Stimulated activated CD4-positive, alpha-beta T cell treated with anti-CD3 and anti-CD28 coated beads, Interleukin-15, amount 100 ng/mL, for 24 hours (primary cell): ENCODE data around the gene SPG21.
"Not testable (repeated sequence)": the region's sequence is repeated elsewhere in the genome, so short reads cannot be mapped to it uniquely, and the experiment has no call there.

Experiments
- DNase-seq: peaks from one replicate; pipeline ENCODE4 v3.0.0-alpha.2; 2020

SPG21 gene, protein sequence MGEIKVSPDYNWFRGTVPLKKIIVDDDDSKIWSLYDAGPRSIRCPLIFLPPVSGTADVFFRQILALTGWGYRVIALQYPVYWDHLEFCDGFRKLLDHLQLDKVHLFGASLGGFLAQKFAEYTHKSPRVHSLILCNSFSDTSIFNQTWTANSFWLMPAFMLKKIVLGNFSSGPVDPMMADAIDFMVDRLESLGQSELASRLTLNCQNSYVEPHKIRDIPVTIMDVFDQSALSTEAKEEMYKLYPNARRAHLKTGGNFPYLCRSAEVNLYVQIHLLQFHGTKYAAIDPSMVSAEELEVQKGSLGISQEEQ

DNA sequence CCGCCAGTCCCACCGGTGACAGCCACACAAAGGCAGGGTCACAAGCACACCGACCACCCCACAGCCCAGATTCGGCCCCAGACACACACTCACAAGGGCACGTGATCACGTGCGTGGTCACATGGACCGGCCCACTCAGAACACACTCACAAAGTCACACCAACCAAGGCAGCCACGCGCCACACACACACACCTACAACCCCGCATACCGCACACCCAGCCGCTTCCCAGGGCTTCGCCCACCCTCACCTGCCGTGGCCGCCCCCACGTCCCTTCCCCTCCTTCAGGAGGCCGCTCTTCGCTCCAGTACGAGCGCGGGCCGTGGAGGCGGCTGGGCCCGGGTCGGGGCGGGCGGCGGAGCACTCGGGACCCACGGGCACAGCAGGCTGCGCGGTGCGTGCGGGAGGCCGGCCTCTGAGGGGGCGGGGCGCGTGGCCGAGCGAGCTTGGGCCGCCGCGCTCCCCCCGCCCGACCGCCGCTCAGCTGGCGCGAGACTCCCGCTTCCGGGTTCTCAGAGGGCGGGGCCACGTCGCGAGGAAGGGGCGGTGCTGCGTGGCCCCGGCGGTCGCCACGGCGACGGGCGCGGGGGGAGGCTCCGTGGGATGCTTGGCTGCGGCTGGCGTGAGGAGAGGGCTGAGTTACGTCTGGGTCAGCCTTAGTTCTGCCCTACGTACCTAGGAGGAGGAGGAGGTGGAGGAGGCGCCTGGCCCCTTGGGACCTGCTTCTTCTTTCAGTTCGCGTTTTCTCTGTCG lies at the start of gene SPG21:
Gene SPG21, minus strand, starts transcription at position 499 of the 752 bp plus-strand sequence. CDS start 6,345 bp downstream, outside the sequence.
- peak; percentile 94 for DNase-seq

DNA sequence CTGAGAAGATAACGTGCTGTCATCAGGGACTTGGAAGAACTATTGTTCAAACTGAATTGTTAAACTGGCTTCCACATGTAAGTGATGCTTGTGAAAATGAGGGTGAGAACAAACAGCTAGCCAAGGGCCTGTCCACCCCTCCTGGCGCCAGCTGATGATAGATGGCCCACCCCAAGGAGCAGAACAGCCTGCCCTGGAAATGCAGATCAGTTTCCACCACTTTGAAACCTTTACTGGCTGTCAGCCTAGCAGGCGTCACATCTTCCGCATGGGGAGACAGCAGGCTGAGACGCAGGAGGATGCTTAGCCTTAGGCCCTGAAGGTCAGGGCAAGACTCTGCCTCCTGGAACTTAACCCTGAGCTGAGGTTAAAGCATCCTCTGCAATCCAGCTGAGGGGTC lies 49.1 kb upstream of the SPG21 start:
- DNase-seq: no peak

DNA sequence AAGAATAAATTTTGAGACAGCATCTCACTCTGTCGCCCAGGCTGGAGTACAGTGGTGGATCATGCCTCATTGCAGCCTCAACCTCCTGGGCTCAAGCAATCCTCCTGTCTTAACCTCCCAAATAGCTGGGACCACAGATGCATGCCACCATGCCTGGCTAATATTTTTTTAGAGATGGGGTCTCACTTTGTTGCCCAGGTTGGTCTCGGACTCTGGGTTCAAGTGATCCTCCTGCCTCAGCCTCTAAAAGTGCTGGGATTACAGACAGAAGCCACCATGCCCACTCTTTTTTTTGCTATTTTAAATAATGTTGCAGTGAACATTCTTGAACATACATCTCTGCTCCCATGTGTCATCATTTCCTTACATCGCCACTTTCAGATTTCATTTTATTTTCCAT lies 48.7 kb upstream of the SPG21 start:
- DNase-seq: no peak

DNA sequence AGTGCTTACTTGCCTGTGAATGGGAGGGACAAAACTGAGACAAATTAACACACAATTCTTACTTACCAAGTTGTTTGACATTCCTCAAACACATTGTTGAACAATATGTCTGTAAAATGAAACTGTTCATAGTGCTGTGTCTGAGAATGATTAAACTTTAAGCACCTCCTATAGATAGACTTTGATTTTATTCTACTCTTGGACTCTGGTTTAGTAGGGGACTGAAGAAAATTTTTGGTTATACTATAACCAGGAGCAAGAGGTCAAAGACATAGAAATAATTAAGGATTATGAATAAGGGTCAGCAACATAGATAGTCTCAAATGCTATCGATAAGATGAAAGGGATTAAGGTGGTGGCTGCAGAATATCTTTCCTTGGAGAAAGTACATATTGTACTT lies 47.6 kb upstream of the SPG21 start:
- DNase-seq: no peak

DNA sequence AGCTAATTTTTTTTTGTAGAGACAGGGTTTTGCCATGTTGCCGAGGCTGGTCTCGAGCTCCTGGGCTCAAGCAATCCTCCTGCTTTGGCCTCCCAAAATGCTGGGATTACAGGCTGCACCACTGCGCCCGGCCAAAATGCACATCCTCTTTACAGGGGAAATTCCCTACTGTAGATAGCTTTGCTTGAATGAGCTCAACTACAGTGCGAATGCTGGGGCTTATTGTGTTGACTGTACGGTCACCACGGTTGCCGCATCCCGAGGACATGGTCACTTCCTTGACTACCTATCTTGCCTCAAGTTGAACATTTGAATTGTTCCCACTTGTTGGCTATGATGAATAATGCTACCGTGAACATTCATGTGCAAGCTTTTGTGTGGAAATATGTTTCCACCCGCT lies 45.0 kb upstream of the SPG21 start:
- DNase-seq: no peak

DNA sequence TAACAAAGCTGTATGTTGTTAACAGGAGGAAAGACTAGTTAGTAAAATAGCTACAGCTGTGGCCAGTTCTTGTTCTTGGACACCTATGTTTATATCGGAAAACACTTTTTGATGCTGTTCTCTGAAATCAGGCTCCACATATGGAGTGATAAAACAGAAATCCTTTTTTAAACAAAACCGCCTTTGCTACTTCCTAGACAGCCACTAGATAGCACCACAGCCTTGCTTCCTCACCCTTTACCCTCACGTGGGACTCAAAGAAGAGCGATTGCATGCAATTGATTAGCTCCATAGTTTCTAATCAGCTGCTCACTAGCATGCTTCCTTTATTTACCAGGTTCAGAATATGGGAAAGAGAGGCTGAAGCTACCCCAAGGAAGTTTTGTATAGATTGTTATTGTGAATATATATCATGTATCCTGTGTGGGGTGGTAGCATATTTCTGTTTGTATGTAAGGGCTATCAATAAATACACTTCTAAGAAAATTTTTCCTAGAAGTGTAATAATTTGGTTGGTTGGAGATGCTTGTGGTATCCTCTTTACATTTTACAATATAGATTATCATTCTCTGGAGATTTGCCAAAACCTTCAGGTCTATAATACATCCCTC lies 44.0 kb upstream of the SPG21 start:
- peak; percentile 21 for DNase-seq

DNA sequence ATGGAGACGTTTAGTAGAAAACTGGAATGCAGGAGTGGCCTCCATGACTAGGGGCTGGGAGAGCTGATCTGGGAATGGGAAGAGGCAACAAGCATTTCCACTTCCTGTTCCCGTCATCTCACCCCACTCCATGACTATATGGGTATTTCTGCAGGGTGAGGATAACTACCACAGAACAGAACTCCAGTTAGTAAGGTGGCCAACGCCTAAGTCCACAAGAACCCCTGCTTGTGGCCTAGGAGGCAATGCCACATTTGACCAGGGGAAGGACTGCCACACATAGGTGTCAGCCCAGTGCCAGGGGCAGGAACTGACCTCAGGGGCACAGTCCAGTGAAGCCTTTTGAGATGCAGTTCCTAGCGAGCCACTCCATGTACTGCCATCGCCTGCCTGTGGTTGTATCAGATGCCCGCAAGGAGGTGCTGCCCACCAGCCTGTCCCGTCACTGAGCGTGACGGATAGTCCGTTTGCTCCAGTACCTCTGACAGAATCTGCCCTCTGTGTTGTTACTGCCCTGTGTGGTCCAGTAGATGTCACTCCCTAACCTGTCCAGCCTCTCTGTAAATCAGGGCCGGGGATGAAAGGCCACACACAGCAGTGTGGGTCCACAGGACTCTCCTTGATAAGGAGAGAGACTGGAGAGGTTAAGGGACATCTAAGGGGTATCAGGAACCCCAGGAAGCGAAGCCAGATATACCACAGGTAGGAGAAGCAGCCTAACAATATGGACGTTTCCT lies 43.3 kb upstream of the SPG21 start:
- peak; percentile 52 for DNase-seq

DNA sequence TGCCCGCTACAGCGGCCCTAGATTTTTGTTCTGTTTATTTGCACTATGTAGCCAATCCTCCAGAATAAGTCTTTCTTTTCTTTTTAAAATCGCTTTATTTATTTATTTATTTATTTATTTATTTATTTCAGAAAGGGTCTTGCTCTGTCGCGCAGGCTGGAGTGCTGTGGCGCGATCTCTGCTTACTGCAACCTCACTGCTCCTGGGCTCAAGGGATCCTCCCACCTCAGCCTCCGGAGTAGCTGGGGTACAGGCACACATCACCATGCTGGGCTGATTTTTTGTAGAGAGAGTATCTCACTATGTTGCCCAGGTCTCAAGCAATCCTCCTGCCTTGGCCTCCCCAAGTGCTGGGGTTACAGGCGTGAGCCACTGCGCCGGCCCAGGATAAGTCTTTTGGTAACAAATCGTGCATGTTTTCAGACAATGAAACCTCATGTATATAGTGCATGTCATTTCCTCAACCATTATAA lies 40.1 kb upstream of the SPG21 start:
- no peak for DNase-seq

DNA sequence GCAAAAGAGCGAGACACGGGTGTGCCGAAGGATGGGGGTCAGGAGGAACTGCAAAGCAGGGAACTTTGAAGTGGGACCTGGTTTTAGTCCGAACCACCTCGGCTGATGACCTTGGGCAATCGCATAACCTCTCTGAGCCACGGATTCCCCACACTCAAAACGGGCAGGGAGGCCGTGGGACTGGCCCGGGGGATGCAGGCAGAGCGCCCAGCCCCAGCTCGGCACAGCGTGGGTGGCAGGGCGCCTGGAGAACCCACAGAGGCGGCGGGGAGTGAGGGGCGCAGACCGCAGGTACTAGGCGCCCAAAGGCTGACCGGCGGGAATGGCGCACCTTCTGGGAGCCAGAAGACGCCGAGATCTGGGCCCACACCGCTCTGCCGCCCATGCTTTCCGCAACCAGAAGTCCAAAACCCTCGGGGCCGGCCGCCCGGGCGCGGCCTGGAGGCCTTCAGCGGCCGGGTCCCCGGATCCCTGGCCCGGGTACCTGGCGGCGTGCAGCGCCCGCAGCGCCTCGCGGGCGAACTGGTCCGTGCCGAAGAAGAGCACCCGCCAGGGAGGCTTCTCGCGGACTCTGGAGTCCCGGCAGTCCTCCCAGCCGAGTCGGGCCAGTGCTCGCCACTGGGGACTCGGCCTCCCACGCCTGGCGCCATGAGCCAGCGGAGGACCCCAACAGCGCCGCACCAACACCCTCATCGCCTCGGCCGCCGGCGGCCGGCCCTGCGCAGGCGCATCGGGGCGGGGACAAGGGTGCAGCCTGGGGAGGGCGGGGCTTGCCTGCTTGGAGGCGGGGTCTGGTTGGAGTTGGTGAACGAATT lies 39.4 kb upstream of the SPG21 start, which contains the start of gene MTFMT:
Gene MTFMT, minus strand, starts transcription at position 719 of the 815 bp plus-strand sequence. Its CDS starts 26 bp downstream, at position 693.
- DNase-seq: peak; percentile 98

DNA sequence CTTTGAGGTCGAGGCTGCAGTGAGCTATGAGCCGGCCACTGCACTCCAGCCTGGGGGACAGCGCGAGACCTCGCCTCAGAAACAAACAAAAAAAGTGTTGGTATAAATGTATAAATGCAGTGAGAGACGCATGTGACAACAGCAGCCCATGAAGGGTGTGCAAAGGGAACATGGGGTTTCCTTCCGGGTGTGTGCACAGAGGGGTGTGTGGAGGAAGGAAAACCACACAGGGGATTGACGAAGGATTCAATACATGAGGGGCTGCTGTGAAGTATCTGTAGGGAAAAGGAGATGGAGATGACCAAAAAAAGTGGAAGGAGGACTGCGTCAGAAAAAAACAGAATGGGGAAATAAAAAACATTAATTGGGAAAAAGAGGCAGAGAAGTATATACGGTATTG lies 38.6 kb upstream of the SPG21 start:
- DNase-seq: no peak

DNA sequence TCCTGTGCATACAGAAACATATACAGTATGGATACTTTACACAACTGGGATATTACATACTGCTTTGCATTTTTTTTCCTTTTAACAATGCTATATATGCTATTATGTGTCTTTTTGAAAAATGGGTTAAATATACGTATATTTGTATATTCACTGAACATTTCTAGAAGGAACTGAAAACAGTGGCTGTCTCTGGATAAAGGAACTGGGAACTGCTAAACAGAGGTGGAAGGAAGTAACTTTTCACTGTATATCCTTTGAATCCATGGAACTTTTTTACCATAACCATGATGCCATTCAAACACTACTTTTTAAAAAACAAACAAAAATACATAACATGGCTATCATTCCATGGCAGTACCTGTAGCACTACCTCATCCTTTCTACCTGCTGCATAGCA lies 37.9 kb upstream of the SPG21 start:
- no peak for DNase-seq

DNA sequence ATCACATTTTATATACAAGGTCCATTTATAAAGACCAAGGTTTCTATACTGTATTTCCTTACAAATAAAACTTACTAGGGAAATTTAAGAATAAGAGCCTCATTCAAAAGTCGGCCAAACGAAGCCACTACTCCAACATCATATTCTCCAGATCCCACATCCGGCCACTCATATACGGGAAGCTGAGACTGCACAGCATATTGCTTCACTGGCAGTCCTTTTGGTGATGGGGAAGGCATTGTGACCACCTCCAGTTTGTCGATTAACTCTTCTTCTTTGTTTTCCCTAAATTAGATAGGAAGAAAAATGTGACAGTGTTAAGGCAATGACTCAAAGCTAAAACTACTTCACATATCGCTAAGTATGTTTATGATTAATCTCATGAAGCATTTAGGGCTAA lies 37.0 kb upstream of the SPG21 start:
- DNase-seq: no peak

DNA sequence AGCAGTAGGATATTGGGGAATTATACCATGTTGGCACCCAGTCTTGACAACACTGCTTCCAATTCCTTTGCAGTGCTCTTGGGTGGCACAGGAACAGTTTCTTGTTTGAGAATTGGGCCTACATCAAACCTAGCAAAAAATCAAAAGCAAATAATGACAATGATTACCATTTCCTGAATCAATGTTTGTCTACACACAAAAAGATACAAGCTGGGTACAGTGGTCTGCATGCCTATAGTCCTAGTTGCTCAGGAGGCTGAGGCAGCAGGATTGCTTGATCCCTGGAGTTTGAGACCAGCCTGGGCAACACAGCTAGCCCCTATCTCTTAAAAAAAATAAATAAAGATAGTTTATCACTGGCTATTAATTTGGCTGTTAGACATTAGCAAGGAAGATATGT lies 31.8 kb upstream of the SPG21 start:
- DNase-seq: no peak

DNA sequence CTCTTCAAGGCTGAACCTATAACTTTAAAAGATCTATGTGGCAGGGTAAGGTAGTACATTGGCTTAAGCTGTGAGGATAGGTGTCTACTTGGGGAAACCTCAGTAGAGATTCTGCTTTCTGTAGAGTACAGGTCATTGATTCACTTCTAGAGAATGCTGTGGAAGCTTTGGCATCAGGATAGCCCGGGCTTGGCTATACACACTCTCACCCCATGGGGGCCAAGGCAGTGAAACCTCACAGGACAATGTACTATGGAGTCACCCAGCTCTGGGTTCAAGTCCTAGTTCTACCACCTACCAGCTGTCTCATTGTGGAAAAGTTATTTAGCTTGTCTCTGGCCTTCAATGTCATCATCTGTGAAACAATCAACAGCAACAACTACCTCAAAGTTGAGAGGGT lies 30.7 kb upstream of the SPG21 start:
- no peak for DNase-seq

DNA sequence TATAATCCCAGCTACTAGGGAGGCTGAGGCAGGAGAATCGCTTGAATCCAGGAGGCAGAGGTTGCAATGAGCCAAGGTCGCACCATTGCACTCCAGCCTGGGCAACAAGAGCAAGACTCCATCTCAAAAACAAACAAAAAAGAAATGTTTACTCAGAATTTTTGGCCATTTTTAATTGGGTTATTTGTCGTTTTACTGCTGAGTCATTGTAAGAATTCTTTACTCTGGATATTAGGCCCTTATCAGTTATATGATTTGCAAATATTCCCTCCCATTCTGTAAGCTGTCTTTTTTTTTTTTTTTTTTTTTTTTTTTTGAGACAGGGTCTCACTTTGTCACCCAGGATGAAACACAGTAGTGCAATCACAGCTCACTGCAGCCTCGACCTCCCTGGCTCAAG lies 21.5 kb upstream of the SPG21 start:
- DNase-seq: not testable (repeated sequence)

DNA sequence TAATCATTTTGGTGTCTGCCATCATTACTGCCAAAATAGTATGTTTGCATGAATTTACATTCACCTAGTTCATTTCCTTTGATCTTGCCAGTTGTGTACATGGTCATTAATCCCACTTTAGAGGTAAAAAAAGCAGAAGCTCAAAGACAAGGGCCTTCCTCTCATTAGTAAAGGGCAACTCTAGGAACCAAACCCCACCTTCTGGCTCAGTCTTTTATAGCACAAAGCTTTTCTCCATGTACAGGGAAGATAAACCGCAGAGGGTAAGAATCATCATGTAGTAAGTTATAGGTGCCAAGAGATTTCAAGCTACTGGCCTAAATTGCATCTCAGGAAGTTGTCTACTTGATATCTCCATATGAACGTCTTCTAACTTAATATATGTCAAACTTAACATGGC lies 19.3 kb upstream of the SPG21 start:
- DNase-seq: no peak

DNA sequence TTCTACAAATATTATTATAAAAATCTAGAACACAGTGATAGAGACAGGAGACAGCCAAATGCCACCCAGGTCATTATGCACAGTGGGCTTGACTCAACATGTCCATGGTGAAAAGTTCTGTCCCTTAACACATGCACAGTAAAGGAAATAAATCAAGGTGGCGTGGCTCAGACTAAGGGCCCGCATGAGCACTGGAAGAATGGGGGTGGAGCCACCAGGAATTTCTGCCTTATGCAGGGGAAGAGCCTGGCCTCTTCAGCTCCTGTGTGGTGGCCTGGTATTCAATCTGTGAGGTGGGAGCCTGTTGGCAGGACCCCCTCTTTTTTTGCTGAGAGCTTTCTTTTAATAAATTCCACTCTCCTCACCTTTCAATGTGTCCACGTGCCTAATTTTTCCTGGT lies 17.2 kb upstream of the SPG21 start:
- no peak for DNase-seq

DNA sequence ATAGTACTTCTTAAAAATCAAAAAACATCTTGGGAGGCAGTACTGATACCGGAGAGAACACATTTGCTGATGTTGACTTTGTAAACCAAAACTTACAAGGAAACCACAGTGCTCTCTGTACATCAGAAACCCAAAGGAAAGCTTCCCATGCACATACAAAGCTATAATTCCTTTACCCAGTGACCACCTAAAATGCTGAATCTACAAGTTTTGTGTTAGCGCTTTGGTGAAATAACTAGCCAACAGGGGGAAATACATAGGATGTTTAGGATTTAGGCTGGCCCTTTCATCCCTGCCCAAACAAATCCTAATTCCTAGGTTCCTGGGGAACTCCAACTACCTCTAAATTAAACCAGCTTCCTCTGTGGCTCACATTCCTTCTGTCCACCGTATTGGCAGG lies 15.3 kb upstream of the SPG21 start:
- no peak for DNase-seq

DNA sequence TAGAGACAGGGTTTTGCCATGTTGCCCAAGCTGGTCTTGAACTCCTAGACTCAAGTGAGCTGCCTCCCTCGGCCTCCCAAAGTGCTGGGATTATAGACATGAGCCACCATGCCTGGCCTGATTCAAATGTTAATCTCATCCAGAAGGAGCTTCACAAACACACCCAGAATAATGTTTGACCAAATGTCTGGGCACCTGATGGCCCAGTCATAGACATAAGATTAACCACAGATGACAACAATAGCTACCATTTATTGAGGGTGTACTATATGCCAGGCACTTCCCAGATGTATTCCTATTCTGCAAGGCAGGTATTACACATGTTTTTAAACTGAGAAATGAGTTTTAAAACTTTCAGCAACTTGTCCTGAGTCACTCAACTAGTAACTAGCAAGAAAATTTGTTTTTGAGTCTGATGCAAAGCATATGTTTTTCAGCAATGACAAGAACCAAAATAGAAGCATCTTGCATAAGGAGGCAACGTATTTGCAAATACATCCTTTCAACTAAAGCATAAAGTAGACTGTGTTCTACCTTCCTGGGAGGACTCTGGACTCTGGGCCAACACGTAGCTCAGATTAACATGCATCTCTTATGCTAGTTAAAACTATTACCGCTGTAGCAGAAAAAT lies 8.1 kb upstream of the SPG21 start:
- DNase-seq: no peak

DNA sequence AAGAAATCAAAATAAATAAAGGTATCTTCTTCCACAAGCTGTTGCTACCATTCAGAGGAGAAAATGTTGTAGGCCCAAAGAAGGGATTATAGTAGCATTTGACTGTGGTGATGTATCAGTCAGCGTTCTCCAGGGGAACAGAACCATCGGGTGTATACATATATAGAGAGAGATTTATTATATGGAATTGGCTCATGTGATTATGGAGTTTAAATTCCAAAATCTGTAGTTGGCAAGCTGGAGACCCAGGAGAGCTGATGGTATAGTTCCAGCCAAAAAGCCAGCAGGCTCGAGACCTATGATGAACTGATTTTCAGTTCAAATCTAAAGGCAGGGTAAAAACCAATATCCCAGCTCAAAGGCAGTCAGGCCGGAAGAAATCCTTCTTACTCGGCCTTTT lies 7.4 kb upstream of the SPG21 start:
- no peak for DNase-seq

DNA sequence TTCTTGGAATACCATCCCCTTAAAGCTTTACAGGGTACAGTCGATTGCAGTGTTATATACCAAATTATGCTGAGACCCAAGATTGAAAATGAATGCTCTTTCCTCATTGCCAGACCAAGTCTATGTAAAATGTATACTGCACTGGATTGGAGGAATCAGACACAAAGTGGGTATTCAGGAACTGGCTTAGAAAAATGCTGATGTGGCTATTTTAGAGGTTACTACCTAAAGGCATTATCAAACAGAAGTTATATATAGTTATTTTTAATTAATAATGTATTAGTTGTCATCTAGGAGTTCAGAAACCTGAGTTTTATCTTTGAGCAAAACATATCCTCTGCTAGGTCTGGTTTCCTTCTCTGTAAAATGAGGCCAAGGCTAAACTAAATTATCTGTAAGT lies 3.6 kb upstream of the SPG21 start:
- no peak for DNase-seq
